ENCODE results near the gene TPP2.

- TF ChIP-seq RAD21 (IDR thresholded peaks at IDR 0.05; ENCODE audit: low read depth) (no peak), SRF (IDR thresholded peaks at IDR 0.05; ENCODE audit: low read depth) (no peak), CTCF (IDR thresholded peaks at IDR 0.05 in 2 of 3, conservative IDR thresholded peaks at IDR 0.05 in 1 of 3; ENCODE audit: borderline replicate concordance in 1 of 3, insufficient read depth in 1 of 3, low read depth in 2 of 3, low read length in 2 of 3) (no peak), EZH2 (IDR thresholded peaks at IDR 0.05) (no peak), CEBPB (IDR thresholded peaks at IDR 0.05; ENCODE audit: low read depth) (no peak), POLR2AphosphoS5 (IDR thresholded peaks at IDR 0.05; ENCODE audit: low read depth, low read length) (no peak), ZFX (IDR thresholded peaks at IDR 0.05) (no peak), FOSL1 (IDR thresholded peaks at IDR 0.05; ENCODE audit: low read depth) (no peak), MAX (IDR thresholded peaks at IDR 0.05) (no peak)
These were observed 106.9 kb downstream of the TPP2 start for GRCh38 chr13:102703726-102704035.
